ENCODE data around the gene CCDC92B.

GRCh38 chr17:2782055-2782454 is 32.6 kb upstream of the CCDC92B start:
- TF ChIP-seq CTCF (IDR thresholded peaks at IDR 0.05) (no peak), POLR2A (IDR thresholded peaks at IDR 0.05) (no peak)

Data from ovary (tissue), 3 donors.